Measurements from ENCODE around the gene RTBDN.

Gene RTBDN

DNA sequence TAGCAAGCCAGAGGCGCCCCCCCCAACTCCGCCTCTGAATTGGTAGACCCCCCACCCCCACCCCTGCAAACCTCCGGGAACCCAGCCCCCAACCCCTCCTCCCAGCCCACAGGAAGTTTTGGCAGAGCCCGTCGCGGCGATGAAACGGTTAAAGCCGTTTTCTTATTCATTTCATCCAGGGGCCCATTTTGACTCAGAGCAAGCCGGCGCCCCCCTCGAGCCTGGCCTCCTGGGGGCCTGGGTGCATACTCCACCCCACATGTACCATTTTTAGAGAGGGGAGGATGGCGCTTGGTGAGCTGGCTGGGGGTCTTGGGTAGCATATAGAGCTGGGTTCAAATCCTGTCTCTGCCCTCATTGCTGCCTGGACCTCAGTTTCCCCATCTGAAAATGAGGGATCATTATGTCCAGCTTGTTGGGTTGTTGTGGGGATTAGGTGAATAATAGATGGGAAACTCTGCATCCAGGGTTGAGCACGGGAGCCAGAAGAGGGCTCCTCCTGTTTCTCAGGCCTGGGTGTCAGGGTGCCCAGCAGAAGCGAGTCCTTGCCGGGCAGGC lies 51.0 kb downstream of the RTBDN start:
- no peak for DNase-seq (ENCODE audit: low read depth in 2 of 2)
- H3K4me3 ChIP-seq (replicated peaks in 1 of 2; ENCODE audit: low read depth in 2 of 2, low read length in 2 of 2): peak overlapping the region; percentile 43 to 45
- TF ChIP-seq, protein P1, sequence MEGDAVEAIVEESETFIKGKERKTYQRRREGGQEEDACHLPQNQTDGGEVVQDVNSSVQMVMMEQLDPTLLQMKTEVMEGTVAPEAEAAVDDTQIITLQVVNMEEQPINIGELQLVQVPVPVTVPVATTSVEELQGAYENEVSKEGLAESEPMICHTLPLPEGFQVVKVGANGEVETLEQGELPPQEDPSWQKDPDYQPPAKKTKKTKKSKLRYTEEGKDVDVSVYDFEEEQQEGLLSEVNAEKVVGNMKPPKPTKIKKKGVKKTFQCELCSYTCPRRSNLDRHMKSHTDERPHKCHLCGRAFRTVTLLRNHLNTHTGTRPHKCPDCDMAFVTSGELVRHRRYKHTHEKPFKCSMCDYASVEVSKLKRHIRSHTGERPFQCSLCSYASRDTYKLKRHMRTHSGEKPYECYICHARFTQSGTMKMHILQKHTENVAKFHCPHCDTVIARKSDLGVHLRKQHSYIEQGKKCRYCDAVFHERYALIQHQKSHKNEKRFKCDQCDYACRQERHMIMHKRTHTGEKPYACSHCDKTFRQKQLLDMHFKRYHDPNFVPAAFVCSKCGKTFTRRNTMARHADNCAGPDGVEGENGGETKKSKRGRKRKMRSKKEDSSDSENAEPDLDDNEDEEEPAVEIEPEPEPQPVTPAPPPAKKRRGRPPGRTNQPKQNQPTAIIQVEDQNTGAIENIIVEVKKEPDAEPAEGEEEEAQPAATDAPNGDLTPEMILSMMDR (IDR thresholded peaks at IDR 0.05; ENCODE audit: low read depth, low read length): no peak

DNA sequence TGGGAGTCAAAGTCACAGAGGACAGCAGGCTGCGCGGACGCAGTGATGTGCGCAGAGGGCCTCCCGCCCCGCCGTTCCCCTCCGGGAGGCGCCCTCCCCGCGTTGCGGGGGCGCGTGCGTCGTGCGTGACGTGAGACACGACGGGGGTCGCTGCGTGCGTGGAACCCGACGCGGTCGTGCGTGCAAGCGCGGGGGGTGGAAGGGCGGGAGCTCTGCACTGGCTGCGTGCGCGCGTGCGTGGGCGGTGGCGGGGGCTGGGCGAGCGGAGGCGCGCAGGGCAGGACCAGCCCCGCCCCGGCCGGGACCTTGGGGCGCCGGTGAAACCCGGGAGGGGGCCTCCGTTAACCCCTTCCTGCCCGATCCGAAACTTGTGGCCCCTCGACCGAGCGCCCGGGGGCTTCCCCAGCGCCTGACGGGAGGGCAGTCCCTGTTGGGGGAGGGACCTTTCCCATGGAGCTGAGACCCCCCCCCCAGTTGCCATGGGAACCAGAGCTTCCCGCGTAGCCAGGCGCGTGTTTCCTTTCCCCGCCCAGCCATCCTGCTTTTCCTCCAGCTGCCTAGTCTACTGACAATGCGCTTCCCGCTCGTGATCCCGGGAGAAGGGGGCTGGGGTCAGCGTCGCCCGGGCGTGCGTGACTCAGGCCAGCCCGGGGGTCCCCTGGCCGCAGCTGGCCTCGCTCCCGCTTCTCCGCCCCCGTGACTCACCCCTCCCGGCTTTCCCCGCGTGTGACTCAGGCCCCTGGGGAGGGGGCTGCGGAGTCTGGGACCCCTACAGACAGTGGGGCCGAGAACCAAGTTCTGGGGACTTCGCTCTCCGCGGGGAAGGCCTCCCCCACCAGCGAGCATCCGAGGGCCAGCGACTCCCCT lies 51.7 kb downstream of the RTBDN start:
- TF ChIP-seq, protein P1 (IDR thresholded peaks at IDR 0.05; ENCODE audit: low read depth, low read length): no peak
- peak overlapping the region; percentile 43 to 45 for H3K4me3 ChIP-seq (replicated peaks in 1 of 2; ENCODE audit: low read depth in 2 of 2, low read length in 2 of 2)
- peak; percentile 79 to 96 for DNase-seq (ENCODE audit: low read depth in 2 of 2)

DNA sequence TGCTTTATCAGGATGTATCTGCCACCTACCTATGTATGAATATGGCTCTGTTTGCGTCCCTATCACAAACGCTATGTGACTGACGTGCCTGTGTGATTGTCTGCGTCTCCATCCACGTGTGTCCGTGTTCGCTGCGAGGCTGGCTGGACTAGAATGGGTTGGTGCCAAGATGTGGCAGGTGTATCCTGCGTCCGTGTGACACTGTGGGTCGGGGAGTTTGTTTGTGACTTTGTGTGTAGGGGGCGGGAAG lies 52.3 kb downstream of the RTBDN start:
- TF ChIP-seq, protein P1 (IDR thresholded peaks at IDR 0.05; ENCODE audit: low read depth, low read length): no peak
- no peak for DNase-seq (ENCODE audit: low read depth in 2 of 2)
- peak overlapping the region; percentile 6 to 45 for H3K4me3 ChIP-seq (replicated peaks in 1 of 2; ENCODE audit: low read depth in 2 of 2, low read length in 2 of 2)

DNA sequence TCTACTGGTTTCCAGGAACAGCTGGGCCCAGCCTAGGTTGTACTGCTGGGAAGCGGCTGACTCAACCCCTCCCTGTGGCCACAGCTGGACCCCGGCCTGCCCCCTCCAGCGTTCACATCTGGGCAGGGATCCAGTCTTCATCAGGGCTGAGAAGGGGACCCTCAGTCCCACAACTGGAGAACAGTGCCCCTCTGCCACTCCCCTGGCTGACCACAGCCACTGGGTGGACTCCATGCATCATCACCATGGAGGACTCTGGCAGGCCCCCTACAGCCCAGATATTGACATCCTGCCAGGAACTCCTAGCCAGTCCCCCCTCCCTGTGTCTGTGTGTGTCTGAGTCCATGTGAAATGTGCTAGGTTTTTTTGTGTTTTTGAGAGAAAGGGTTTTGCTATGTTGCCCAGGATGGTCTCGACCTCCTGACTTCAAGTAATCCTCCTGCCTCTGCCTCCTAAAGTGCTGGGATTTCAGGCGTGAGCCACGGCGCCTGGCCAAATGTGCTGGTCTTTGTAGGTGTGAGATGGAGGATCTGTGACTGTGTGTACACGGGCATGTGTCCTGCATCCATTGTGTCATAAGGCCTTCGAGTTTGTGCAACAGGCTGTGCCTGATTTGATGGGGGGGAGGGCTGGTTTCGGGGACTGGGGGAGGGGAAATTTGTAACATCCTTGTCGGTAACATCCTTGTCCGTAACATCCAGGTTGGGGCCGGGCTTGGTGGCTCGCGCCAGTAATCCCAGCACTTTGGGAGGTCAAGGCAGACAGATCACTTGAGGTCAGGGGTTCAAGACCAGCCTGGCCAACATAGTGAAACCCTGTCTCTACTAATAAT lies 55.0 kb downstream of the RTBDN start:
- TF ChIP-seq, protein P1 (IDR thresholded peaks at IDR 0.05; ENCODE audit: low read depth, low read length): peak; percentile 0
- peak overlapping the region; percentile 59 to 77 for H3K4me3 ChIP-seq (replicated peaks in 1 of 2; ENCODE audit: low read depth in 2 of 2, low read length in 2 of 2)
- peak; percentile 90 to 96 for DNase-seq (ENCODE audit: low read depth in 2 of 2)

DNA sequence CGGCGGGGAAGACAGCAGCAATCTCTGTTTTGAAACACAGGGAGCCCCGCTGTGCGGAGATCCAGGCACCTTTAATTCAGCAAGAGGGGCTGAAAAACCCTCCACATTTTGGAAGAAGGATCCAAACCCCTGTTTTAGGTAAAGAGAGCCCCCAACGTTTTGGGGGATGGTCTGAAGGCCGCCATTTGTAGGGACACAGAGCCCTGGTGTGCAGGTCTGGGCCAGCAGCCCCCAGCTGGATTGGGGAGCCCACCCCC lies 55.5 kb downstream of the RTBDN start:
- TF ChIP-seq, protein P1 (IDR thresholded peaks at IDR 0.05; ENCODE audit: low read depth, low read length): peak; percentile 1
- peak overlapping the region; percentile 59 to 77 for H3K4me3 ChIP-seq (replicated peaks in 1 of 2; ENCODE audit: low read depth in 2 of 2, low read length in 2 of 2)
- DNase-seq (ENCODE audit: low read depth in 2 of 2): no peak

DNA sequence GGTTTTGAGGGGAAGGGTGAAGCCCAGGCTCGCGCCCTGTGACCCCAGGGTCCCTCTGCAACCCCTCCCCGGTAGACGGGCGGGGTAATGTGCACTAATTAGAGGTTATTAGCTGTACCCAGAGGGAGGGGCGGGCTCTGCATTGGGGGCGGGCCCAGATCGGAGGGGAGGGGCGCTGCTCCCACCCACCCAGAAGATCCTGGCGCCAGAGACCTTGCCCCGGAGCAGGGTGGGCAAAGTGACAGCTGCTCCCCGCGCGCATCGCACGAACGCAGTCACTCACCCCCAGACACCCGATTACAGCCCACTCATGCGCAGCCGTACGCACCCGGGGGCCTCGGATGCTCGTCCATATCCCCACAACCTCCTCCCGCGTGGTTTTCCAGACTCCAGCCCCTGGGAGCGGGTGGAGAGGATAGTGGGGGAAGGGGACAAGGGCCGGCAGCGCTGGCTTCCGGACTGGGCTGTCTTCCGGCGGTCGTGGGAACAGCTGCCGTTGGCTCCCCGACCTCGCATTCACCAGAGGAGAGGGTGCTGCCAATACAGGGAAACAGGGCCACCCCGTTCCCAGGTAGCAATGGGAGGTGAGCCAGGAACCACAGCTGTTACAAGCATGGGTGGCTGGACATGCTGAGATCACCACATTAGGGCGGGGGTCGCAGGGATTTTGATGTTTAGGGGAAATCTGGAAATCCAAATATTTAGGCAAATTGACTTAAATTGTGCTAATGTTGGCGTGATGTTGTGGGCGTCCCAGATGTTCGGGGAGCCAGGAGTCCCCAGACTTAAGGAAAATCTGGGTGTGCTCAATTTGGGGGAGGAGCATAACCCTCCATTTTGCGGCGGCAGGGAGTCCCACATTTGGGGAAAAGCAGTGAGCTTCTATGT lies 56.1 kb downstream of the RTBDN start:
- peak overlapping the region; percentile 59 to 77 for H3K4me3 ChIP-seq (replicated peaks in 1 of 2; ENCODE audit: low read depth in 2 of 2, low read length in 2 of 2)
- peak; percentile 83 to 92 for DNase-seq (ENCODE audit: low read depth in 2 of 2)
- TF ChIP-seq, protein P1 (IDR thresholded peaks at IDR 0.05; ENCODE audit: low read depth, low read length): no peak
